Esophagus (tissue), 2 donors: Measurements from ENCODE around the gene BRD3. TPM values are rescaled to one million over a fixed set of nuclear protein-coding genes. Genes with fewer than 3 reads are reported as not detected.

Source experiments
- H3K27ac ChIP-seq, 2 donors: one replicate each; pipeline ENCODE4 v1.5.1; 2013; ENCODE audit warnings: low read depth in 2 of 2, mild to moderate bottlenecking in 2 of 2, inconsistent platforms in 1 of 2, low read length in 1 of 2, moderate library complexity in 1 of 2
- H3K27me3 ChIP-seq, 2 donors: one replicate each; pipeline ENCODE4 v1.6.1; 2013; ENCODE audit warnings: low read length in 2 of 2, control low read depth in 1 of 2, mild to moderate bottlenecking in 1 of 2; ENCODE audit not compliant: insufficient read depth in 2 of 2, control insufficient read depth in 1 of 2
- H3K36me3 ChIP-seq, 2 donors: one replicate each; pipeline ENCODE4 v1.6.1; 2013; ENCODE audit warnings: low read length in 1 of 2; ENCODE audit not compliant: control insufficient read depth in 2 of 2, insufficient read depth in 2 of 2
- H3K4me1 ChIP-seq, 2 donors: one replicate each; pipeline ENCODE4 v1.6.1; 2013; ENCODE audit warnings: low read length in 1 of 2; ENCODE audit not compliant: control insufficient read depth in 2 of 2, insufficient read depth in 2 of 2
- H3K4me3 ChIP-seq, 2 donors: one replicate each; pipeline ENCODE4 v1.5.1; 2013; ENCODE audit warnings: low read length in 2 of 2, mild to moderate bottlenecking in 2 of 2, low read depth in 1 of 2, moderate library complexity in 1 of 2
- H3K9me3 ChIP-seq, 2 donors: one replicate each; pipeline ENCODE4 v1.6.1; 2013; ENCODE audit warnings: mild to moderate bottlenecking in 2 of 2, low read depth in 1 of 2, low read length in 1 of 2, moderate library complexity in 1 of 2; ENCODE audit not compliant: control insufficient read depth in 2 of 2, insufficient read depth in 1 of 2
- WGBS, 2 donors: extraction: QIAGEN DNeasy Blood & Tissue Kit; methylation state at CpG; one replicate each; pipeline ENCODE4 v1.1.7; 2013; 5-methylcytosine and 5-hydroxymethylcytosine counted together
- polyA plus RNA-seq, 2 donors: library from polyadenylated mRNA; stranded (reverse); fragments of 200-250 nt; gene quantifications; one replicate each; pipeline ENCODE4 v1.2.3, GENCODE V29; 2013
- donor health status: healthy with polysubstance abuse.
- donor health status: Bipolar disorder and iron deficiency.

The BRD3 gene
- polyA plus RNA-seq, 2 donors = 4.5 to 6.6 TPM

DNA sequence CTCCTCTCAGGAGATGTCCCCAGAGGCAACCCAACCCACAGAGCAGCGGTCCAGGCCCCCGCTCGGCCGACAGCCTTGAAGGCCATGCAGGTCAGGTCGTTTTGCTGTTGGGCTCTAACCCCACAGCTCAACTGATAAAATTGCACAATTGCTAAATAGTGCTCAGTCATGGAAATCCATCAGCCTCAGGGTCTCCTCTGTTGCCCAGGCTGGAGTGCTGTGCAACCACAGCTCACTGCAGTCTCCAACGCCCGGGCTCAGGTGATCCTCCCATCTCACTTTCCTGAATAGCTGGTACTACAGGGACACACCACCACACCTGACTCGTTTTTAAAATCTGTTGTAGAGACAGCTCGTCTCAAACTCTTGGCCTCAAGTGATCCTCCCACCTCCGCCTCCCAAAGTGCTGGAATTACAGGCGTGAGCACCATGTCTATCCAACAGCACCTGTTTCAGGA, 24.3 kb downstream of the BRD3 start:
- Histone ChIP-seq H3K27me3 (no peaks in the 10 kb centered on the region), H3K36me3 (peaks cover 16 to 61% of the 10 kb centered on the region in 2 donors)

DNA sequence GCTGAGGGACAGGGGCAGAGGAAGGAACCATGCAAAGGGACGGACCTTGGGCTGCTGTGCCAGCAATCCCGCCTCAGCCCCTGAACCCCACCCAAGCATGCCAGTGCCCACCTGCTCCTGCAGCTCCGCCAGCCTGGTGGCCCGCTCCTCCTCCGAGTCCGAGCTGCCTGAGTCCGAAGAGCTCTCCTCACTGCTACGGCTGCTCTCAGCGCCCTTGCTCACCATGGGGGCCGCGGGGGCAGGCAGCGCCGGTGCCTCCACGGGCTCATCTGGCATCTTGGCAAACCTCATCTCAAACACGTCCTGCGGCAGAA, 26.2 kb downstream of the BRD3 start:
- Histone ChIP-seq H3K4me1 (peaks cover 0 to 7% of the 10 kb centered on the region in 2 donors), H3K9me3 (no peaks in the 10 kb centered on the region), H3K27ac (no peak overlapping the region), H3K4me3 (no peak overlapping the region), H3K27me3 (no peaks in the 10 kb centered on the region), H3K36me3 (peaks cover 7 to 46% of the 10 kb centered on the region in 2 donors)
- WGBS, 2 donors = 90 to 92% methylated on average over 16 of the region's 16 CpGs

More for the DNA sequence above, 24.3 kb downstream of the BRD3 start:
- Histone ChIP-seq H3K27ac (no peak overlapping the region), H3K4me1 (peaks cover 0 to 13% of the 10 kb centered on the region in 2 donors), H3K9me3 (no peaks in the 10 kb centered on the region), H3K4me3 (no peak overlapping the region)
- 77 to 82% methylated on average over 11 of the region's 11 CpGs for WGBS, 2 donors

- H3K27ac ChIP-seq = no peak overlapping the region
- no peak overlapping the region for H3K4me3 ChIP-seq
- H3K27me3 ChIP-seq = no peaks in the 10 kb centered on the region
- H3K9me3 ChIP-seq = no peaks in the 10 kb centered on the region
- H3K4me1 ChIP-seq = peaks cover 0 to 7% of the 10 kb centered on the region in 2 donors
- peaks cover 7 to 45% of the 10 kb centered on the region in 2 donors for H3K36me3 ChIP-seq
- WGBS, 2 donors = 70 to 71% methylated on average over 20 to 21 of the region's 21 CpGs
Measured at GRCh38 chr9:134040781-134041648, 26.8 kb downstream of the BRD3 start.

- H3K4me1 ChIP-seq = peaks cover 0 to 7% of the 10 kb centered on the region in 2 donors
- H3K27ac ChIP-seq = no peak overlapping the region
- WGBS, 2 donors = 94 to 96% methylated on average over 17 of the region's 17 CpGs
- no peak overlapping the region for H3K4me3 ChIP-seq
- H3K36me3 ChIP-seq = peaks cover 4 to 46% of the 10 kb centered on the region in 2 donors
- no peaks in the 10 kb centered on the region for H3K27me3 ChIP-seq
- H3K9me3 ChIP-seq = no peaks in the 10 kb centered on the region
Measured at GRCh38 chr9:134040176-134040565, 27.7 kb downstream of the BRD3 start.

- Histone ChIP-seq H3K4me1 (peaks cover 0 to 7% of the 10 kb centered on the region in 2 donors), H3K36me3 (peaks cover 8 to 47% of the 10 kb centered on the region in 2 donors), H3K27ac (no peak overlapping the region), H3K4me3 (no peak overlapping the region), H3K9me3 (no peaks in the 10 kb centered on the region), H3K27me3 (no peaks in the 10 kb centered on the region)
- 89 to 94% methylated on average over 20 of the region's 20 CpGs for WGBS, 2 donors
Measured at GRCh38 chr9:134039386-134040175, 28.2 kb downstream of the BRD3 start.

GRCh38 chr9:134037641-134038040, 30.2 kb downstream of the BRD3 start:
- H3K9me3 ChIP-seq = no peaks in the 10 kb centered on the region
- H3K27me3 ChIP-seq = no peaks in the 10 kb centered on the region
- no peak overlapping the region for H3K4me3 ChIP-seq
- H3K27ac ChIP-seq = no peak overlapping the region
- peaks cover 14 to 56% of the 10 kb centered on the region in 2 donors for H3K36me3 ChIP-seq
- peaks cover 0 to 7% of the 10 kb centered on the region in 2 donors for H3K4me1 ChIP-seq
- 97 to 98% methylated on average over 2 of the region's 2 CpGs for WGBS, 2 donors

DNA sequence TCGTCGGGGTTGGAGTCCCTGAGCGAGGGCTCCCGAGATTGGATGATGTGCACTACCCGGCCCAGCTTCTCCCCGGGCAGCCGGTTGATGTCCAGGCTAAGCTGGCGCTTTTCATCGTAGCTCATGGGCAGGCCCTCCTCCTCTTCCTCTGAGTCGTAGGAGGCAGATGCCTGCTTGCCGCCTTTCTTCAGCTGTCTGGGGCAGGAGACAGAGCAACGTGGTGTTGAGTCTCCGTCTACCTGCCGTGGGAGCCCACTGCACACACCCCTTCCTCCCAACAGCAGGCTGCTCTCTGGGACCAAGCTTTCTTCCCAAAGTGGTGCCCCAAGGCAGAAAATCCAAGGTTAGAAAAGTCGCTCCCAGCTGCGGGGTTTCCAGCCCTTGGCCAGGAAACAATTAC, 31.7 kb downstream of the BRD3 start:
- no peak overlapping the region for H3K4me3 ChIP-seq
- H3K27me3 ChIP-seq = no peaks in the 10 kb centered on the region
- WGBS, 2 donors = 93 to 96% methylated on average over 15 to 16 of the region's 16 CpGs
- H3K9me3 ChIP-seq = no peaks in the 10 kb centered on the region
- H3K4me1 ChIP-seq = peaks cover 0 to 3% of the 10 kb centered on the region in 2 donors
- peaks cover 16 to 54% of the 10 kb centered on the region in 2 donors for H3K36me3 ChIP-seq
- H3K27ac ChIP-seq = no peak overlapping the region

DNA sequence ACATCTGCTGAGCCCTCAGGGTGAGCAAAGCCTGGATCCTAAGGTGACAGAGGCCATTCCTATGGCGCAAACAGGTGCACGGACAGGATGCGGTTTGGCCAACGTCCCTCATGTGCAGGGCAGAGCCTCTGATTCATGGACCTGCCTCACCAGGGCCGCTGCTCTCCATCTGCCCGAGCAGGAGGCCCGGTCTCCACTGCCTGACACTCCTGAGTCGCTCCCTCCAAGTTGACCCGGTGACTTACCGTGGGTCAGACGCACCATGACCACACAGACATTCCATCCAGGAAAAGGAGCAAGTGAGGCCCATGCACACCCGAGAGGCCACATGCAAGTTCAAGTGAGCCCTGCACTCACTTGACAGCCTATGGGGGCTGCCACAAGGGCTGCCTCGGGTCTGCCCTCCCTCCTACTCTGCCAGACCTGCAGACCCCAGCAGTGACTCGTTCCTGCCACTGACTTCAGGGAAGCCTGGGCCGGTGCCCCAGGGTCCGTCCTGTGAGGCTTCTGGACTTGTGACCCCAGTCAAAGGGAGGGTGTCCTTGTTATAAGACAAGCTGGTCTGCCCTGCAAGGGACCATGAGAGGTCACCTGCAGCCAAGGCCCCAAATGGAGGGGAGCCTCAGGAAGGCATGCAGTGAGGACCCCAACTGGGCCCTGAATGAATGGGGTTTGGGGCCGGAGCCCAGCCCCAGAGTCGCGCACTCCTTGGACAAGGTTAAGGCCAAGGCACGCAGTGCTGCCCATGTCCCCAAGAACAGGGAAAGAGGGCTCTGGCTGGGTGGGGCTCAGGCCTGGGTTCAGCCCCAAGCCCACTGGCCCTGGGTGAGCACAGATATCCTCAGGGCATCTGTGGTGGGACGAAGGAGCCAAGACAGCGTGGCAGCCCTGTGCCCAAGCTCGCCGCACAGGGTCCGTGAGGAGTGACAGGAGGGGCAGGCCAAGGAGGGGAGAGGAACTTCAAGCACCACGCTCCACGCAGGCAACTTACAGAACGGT, 32.5 kb downstream of the BRD3 start:
- Histone ChIP-seq H3K27ac (no peak overlapping the region), H3K9me3 (no peaks in the 10 kb centered on the region), H3K27me3 (no peaks in the 10 kb centered on the region), H3K36me3 (peaks cover 16 to 52% of the 10 kb centered on the region in 2 donors), H3K4me3 (no peak overlapping the region), H3K4me1 (no peaks in the 10 kb centered on the region)
- WGBS, 2 donors = 94 to 95% methylated on average over 28 of the region's 28 CpGs
